KG1 (cell line): Measurements from ENCODE around the gene TLR6.

Experiments
- DNase-seq: peaks from one replicate; lab custom pipeline; 2025; lab: John Stamatoyannopoulos, UW

Gene TLR6

DNA sequence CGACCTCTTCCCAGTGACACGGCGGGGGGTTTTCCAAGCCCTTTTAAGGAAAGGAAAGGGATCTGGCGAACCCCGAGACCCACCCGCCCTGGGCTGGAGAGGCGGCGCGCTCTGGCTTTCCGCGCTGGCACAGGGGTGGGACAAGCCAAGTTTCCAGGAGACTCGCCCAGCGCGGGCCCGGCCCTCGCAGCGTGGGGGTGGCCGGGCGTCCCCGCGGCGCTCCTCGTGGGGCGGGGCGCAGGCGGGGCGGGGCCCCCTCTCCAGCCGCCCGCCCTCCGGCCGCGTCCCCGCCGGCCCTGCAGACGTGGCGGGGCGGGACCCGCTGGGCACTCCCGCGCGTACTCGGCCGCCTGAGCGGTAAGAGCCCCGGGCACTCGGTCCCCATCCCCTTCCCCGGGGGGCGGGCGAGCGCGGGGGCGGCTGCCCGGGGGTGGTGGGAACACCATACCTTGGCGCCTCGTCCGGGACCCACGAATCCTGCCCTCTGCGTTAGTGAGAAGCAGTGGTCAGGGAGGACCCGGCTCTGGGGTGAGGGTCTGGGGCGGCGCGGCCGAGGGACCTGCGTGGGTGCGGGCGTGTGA, 11.0 kb upstream of the TLR6 start, which contains the start of gene FAM114A1:
Gene FAM114A1, plus strand, starts transcription at position 329 of the 581 bp plus-strand sequence. CDS start 10,273 bp downstream, outside the sequence.
- DNase-seq = no peak

DNA sequence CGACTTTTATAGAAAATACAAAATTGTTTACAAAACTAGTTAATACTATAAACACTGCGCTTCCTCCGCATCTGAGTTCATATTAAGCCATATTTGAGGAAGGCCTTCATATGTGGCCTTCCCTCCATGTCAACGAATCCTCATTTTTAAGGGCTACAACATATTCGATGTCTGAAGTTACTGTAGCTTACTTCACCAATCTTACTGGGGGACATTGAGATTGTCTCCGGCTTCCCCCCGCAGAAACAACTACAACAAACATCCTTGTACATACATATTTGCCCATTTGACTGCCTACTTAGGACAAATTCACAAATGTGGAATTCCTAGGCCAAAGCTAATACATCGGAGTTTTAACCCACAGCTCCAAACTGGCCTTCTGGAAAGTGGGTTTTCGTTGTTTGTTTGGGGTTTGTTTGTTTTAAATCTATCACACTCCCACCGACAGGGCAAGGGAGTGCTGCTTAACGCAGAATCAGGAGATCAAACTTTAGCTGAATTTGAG, 10.4 kb upstream of the TLR6 start:
- DNase-seq = no peak

DNA sequence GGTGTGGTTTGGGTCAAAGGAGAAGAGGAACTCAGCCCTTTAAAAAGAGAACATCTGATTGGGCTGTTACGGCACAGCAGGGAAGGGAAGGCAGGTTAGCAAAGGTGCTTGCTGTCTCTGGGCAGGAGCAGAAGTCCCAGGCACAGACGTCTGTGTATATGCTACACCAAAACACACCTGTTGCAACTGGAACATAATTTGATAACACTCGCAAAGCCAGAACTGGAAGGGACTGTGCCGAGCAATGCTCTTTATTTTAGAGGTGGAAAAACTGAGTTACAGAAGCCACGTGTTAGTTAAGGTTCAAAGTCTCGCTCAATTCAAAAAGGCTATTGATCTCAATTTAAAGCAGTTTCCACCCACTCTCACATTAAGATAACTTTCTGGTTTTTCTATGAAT, 8.8 kb upstream of the TLR6 start:
- DNase-seq = no peak

DNA sequence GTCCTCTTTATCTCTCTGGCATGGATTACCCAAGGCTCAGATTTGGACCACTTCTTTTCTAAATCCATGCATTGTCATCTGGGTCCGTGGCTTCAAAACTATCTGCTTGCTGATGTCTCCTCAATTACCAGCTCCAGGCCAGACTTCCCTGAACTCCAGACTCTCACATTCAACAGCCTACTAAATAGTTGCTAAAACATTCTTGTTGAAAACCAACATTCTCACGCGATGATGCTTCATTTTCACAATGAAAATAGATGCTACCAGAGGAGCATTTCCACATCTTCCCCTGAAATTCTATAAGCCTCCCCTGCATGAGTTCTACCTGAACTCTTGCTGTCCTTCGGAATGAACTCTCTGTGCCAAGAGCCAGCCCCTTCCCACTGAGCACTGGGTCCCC, 5.2 kb upstream of the TLR6 start:
- no peak for DNase-seq

DNA sequence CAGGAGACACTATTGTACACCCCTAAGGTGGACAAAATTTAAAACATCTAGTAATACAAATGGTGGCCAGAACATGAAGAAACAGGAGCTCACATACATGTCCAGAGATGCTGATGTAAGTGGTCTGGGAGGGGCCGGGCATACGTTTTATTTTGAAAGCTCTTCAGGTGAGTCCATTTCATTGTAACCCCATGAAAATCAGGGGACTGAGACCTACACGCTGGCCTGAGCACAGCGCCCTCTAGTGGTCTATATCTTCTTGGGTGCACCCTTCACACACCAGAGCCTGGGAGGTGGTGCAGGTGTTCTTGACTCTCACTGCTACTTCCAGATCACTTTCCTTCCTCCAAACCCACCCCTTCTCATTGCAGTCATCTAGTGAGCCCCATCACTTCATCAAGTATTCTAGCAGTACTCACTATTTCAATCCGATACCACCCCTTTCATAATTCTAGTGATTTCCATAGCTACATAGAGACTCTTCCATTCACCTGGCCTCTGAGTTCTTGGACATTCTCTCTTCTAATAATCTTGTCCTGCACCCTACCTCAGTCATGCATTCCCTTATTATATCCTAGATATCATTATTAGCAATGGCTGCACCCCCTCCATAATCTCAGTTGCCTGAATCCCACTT, 4.3 kb upstream of the TLR6 start:
- no peak for DNase-seq

DNA sequence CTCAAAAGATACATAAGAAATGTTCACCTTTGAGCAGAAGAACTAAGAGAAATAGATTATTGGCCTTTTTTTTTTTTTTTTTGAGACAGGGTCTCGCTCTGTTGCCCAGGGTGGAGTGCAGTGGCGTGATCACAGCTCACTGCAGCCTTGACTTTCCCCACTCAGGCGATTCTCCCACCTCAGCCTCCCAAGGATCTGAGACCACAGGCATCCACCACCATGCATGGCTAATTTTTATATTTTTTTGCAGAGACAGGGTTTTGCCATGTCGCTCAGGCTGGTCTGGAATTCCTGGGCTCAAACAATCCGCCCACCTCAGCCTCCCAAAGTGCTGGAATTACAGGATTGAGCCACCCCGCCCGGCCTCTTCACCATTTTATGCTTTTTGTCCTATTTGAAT, 2.9 kb upstream of the TLR6 start:
- no peak for DNase-seq

DNA sequence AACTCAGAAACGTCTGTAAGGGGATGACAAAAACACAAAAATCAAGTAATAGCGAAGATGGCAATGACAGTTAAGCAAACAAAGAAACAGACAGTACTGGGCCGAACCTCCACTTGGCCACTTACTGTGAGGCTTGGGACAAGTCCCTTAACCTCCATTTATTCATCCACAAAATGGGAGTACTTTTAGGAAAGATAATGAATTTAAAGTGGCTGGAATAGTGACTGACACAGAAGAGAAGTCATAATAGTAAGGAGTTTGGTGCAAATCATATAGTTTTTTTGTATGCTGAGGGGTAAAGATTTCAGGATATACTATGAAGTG, 1.4 kb upstream of the TLR6 start:
- DNase-seq = no peak

DNA sequence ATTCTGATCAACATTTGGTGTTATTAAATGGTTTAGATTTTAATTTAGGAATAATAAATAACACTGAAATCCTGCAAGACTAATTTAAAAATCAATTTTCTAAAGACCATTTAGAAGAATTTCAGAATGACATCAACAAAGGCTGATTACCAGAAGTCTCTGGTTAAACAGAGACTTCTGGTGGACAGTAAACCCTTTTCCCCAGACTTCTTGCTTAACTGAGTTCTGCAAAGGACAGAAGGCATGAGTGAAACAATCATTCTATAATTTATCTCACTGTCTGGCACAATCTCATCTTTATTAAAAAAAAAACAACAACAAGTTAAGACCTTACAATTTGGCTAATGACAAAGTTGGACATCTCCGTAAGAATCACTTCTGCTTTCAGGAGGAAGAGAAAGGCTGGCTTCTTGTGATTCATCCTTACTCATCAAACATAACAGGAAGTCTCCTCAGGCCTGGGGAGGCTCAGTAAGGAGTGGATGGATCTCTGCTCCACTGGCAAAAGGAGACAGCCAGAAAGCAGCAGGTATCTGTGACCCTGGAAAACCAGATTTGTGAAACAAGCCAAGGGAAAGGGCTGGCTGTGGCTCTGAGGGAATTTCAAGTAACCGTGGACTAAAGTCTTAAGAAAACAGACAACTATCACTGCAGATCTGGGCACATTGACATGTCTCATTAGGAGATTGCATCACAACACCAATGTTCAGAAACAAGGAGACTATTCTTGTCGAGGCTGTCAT, 908 bp upstream of the TLR6 start:
- peak; percentile 60 for DNase-seq

DNA sequence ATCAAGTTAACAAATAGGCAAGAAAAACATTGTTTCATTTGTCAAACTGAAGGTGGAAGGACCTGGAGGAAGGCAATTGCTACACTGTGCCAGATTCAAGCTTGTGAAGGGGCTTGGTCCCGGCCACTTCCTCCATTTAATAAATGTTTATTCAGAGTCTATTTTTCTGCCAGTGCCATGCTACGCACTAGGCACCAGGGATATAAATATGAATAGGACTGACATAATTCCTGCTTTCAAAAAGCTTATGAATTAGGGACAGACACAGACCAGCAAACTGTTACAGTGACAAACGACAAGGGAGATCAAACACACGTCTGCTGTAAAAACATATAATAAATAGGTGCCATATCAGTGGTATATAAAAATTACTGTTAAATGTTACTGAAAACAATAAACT, 571 bp downstream of the TLR6 start:
- peak; percentile 52 for DNase-seq

DNA sequence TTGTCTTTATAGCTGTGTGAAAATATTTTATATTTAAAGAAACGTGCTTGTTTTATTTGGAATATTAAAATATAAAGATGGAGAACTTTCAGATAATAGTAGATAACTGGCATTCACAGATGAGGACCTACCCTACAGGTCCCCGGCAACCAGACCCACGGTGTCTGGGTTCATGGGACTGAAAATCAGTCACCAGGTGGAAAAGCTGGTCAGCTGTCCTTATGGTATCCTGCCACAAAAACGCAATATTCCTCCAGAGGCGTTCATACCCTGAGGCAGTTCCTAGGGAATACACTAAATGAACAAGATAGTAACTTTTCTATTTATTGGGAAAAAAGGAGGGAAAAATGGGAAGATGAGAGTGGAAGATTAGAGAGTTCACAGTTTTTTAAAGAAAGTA, 1.2 kb downstream of the TLR6 start:
- no peak for DNase-seq

DNA sequence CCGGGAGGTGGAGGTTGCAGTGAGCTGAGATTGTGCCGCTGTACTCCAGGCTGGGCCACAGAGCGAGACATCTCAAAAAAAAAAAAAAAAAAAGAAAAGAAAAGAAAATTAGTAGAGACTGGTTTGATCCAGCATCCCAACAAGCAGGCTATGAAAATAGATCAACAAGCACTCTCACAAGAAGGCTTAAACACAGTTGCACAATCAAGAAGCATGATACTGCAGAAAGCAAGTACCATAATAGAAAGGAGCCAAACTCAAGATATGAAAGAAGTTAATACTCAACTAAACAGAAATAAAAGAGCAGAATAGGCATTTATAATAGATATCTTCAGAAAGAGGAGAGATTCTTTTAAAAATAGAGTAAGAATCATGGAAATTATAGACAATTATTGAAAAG, 10.6 kb downstream of the TLR6 start:
- no peak for DNase-seq

DNA sequence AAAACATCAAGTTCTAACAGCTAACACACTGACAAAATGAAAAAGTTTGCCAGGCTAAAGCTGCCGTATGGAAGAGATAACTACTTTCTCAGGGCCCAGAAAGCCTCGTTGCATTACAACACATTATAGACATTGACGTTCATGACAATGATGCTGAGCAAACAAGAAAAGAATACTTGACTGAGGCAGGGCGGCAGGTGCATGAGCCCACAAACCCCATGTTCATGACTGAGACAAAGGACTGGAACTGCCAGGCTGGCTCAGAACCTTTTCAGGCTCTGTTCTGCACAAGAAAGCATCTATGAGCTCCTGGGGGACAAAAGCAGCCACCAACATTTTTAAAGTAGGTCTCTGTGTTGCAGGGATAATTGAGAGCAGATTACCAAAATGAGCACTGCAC, 13.6 kb downstream of the TLR6 start:
- no peak for DNase-seq

DNA sequence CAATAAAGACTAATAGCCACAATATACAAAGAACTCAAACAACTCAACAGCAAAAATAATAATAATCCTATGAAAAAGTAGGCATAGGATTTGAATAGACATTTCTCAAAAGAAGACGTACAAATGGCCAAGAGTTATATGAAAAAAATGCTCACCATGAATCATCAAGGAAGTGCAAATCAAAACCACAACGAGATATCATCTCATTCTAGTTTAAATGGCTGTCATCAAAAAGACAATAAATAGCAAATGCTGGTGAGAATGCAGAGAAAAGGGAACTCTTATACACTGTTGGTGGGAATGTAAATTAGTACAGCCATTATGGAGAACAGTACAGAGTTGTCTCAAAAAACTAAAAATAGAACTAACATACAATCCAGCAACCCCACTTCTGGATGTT, 18.8 kb downstream of the TLR6 start:
- no peak for DNase-seq

DNA sequence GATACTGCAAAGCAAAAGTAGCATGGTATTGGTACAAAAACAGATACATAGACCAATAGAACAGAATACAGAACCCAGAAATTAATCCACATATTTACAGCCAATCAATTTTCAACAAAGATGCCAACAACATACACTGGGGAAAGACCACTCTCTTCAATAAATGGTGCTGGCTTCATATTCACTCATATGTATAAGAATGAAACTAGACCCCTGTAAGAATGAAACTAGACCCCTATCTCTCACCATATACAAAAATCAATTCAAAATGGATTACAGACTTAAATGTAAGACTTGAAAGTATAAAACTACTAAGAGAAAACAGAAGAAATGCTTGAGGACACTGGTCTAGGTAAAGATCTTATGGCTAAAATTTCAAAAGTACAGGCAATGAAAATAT, 19.3 kb downstream of the TLR6 start:
- no peak for DNase-seq

DNA sequence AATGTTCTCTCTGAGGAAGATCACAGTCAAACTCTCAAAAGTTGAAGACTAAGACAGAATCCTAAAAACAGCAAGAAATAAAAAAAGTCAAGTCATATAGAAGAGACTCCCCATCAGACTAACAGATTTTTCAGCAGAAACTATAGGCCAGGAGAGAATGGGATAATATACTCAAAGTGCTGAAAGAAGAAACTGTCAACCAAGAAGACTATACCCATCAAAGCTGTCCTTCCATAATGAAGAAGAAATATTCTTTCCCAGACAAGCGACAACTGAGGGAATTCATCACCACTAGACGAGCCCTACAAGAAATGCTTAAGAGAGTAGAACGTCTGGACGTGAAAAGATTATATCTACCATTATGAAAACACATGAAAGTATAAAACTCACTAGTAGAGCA, 22.0 kb downstream of the TLR6 start:
- DNase-seq = no peak

DNA sequence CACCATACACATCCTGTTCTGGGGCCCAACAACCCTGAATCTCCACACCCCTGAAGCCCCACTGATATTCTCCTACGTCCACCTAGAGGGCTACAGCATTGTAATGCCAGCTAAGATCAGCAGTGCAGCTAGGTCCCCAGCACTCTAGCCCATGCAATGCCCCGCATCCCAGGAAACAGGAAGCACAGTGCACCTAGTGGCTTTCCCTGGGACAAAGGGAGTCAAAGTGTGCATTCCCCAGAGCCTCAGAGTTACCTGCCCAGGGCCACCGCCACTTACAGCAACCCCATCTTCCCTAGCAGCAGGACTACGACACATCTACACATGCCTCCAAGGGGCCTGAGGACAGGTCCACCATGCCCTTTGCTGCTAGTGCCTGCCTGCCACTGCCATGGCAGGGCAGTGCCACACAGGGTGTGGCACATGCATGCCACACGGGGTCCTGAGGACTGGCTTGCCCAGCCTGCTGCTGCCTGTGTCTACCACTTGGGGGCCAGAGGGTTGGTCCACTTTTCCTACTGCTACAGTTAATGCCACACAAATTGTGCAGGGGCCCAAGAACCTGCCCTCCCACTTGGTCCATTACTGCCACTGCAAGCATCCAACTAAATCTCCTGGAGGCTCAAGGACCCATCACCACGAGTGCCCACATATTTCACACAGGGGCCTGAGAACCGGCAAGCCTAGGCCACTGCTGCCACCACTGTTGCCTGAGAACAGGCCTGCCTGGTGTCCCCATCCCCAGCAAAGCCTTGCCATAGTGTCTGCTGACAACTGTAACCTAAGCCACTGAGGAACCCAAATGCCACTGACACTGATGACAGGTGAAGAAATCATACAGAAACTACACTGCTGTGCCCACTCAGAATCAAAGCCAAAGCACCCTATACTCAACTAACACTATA, 23.7 kb downstream of the TLR6 start:
- no peak for DNase-seq

DNA sequence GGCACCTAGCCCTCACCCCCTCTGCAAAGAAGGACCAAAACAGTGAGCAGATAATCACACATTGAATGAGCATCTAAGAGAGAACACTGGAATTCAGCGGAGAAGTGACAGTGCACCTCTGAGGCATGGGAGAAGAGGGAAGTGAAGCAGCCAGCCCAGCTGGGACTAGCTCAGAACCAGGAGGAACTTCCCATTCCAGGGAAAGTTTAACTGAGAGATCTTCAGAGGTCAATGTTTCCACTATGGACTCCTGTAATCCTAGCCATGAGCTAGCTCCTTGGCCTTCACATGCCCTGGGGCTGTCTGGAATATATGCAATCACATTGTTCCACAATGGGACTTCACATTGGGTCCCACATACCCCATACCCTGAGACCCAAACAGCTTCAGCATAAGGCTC, 24.4 kb downstream of the TLR6 start:
- no peak for DNase-seq

DNA sequence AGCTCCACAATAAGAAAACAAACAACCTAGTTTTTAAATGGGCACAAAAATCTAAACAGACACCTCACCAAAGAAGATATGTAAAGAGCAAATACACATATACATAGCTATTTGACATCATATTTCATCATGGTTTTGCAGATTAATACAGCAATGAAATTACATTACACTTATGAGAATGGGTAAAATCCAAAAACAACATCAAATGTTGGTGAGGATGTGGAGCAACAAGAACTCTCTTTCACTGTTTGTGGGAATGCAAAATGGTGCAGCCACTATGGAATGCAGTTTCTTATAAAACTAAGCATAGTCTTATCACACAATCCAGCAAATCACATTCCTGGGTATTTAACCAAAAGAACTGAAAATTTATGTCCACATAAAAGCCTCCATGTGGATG, 25.0 kb downstream of the TLR6 start:
- no peak for DNase-seq

DNA sequence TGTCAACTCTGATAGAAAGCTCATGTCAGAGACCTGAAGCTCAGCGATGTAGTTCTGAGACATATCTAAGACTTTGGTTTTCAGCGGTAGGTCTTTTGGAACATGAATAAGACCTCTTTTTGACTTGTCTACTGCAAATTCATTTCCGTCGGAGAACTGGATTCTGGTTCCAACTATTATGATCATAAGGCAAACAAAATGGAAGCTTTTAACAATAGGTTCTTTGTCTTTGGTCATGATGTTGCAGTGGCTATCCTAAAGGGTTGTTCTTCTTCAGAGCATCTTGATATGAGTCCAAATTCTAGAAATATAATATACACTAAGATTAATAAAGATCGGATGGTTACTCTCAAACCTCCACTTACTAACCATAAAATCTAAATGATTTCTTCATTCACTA, 27.4 kb downstream of the TLR6 start:
- no peak for DNase-seq

DNA sequence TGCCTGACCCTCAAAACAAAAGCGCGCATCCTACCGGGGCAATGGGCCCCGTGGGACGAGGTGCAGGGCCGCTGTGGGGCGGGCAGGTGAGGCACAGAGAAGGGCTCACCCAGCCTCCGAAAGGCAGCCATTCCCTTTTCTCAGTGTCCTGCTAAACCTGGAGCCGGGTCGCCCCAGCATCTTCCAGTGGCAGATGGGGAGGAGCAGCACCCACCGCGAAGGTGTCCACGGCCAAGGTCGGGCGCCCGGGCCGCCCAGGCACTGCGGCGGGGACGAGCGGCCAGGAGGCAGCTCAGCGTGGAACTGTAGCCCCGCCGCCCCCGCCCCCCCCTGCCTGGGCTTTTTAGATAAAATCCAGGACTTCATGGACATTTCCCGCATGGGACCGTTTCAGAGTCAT, 32.9 kb downstream of the TLR6 start:
- DNase-seq = no peak

DNA sequence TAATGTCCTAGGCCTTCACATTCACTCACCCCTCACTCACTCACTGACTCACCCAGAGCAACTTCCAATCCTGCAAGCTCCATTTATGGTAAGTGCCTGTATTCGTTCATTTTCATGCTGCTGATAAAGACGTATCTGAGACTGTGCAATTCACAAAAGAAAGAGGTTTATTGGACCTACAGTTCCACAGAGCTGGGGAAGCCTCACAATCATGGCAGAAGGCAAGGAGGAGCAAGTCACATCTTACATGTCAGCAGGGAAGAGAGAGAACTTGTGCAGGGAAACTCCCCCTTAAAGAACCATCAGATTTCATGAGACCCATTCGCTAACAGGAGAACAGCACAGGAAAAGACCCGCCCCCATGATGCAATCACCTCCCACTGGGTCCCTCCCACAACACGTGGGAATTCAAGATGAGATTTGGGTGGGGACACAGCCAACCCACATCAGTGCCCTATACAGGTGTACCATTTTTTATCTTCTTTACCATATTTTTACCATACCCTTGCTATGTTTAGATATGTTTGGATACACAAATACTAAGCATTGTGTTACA, 33.8 kb downstream of the TLR6 start:
- DNase-seq = no peak

DNA sequence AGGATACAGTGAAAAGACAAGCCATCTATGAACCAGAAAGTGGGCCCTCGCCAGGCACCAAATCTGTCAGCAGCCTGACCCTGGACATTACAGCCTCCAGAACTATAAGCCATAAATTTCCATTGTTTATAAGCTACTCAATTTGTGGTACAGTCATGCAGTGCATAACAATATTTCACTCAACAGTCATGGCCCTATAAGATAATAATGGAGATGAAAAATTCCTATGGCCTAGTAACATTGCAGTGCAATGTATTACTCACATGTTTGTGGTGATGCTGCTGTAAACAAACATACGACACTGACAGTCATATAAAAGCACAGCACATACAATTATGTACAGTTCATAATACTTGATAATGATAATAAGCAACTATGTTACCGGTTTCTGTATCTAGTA, 34.9 kb downstream of the TLR6 start:
- DNase-seq = no peak
